ENCODE data around the gene FREM1.

Gene FREM1

DNA sequence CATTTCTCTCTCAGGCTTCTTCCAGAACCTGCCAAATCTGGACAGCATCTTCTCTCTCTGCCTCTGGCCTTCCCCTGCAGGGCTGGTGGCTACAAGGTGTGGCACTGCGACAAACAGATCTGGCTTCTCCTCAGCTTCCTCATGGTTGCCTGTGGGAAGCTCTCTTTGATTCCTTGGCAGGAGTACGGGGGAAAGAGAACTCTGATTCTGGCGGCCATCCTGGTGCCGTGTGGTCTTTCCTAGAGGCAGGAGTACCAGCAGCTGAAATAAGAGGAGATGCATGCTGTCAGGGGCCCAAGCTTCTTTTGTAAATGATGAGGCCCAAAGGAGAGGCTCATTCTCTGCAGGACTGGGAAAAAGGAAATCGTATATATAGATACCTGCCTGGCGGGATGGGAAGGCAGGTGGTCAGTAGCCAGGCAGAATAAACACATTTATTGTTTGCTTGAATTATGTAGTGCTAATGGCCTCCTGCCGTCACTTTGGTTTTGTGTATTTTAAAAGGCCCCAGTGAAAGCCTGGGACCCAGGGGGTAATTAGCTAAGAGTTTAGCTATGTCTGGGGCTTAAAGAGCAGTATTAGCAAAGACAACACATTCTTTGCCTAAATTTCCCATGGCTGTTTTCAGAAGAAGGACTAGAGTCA, 187.7 kb downstream of the FREM1 start, which contains the start of gene CER1:
Gene CER1, minus strand, starts transcription at position 343 of the 645 bp plus-strand sequence. Its CDS starts 61 bp downstream, at position 282.
- Mint-ChIP-seq H3K9me3 (no peaks in the 10 kb centered on the region), H3K36me3 (ENCODE audit: low read depth) (no peaks in the 10 kb centered on the region), H3K27me3 (peaks cover 17% of the 10 kb centered on the region), H3K4me1 (ENCODE audit: low read depth) (no peaks in the 10 kb centered on the region), H3K4me3 (no peak within 1 kb of the TSS), H3K27ac (no peak within 1 kb of the TSS)
- DNase-seq: no peak

DNA sequence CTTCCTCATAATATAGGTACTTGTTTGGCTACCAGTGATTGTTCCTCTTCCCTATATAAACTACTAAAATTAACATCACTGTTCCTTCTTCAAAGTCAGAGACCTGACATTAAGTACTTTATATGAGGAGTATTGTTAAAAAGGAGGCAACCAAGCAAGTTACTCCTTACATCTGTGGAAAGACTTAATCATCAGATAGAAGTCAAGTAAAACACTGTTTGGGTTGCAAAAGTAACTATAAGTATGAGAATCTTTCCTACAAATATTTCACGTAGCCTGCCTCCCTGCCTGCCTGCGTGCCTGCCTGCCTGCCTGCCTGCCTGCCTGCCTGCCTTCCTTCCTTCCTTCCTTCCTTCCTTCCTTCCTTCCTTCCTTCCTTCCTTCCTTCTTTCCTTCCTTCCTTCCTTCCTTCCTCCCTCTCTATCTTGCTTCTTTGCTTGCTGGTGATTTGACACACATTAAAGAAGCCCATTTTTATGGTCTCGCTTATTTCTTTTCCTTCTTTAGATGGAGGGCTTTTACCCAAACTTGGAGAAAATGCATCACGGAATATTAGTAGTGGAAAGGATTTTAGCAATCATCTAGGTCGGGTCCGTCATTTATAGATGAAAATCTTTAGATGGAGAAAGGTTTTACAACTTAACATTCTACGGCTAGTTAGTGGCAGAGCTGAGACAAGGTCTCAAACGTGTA, 190.9 kb downstream of the FREM1 start:
- Mint-ChIP-seq H3K36me3 (ENCODE audit: low read depth) (no peaks in the 10 kb centered on the region), H3K27me3 (peaks cover 23% of the 10 kb centered on the region), H3K4me1 (ENCODE audit: low read depth) (no peaks in the 10 kb centered on the region)

DNA sequence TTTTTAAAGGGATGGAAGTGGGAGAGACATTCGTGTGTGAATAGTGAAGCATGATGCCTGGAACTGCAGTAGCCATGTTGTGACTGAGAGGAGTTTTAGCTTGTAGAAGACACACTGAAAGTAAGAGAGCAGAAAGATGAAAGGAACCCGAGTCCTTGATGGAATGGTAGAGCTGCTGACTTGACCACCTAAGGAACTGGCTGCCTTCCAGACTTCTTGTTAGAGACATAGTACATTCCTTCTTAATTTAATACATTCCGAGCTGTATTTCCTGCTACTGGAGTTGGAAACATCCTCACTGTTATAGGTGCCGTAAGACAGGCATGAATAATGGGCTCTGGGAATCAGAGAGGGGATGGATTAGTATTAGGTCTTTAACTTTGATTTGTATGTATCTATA, 195.1 kb downstream of the FREM1 start:
- Mint-ChIP-seq H3K36me3 (ENCODE audit: low read depth) (no peaks in the 10 kb centered on the region), H3K9me3 (peaks cover 2% of the 10 kb centered on the region), H3K4me3 (no peak overlapping the region), H3K4me1 (ENCODE audit: low read depth) (no peaks in the 10 kb centered on the region), H3K27me3 (peaks cover 31% of the 10 kb centered on the region), H3K27ac (no peak overlapping the region)
- DNase-seq: no peak

More for the DNA sequence above, 190.9 kb downstream of the FREM1 start:
- H3K4me3 Mint-ChIP-seq: no peak overlapping the region
- no peak overlapping the region for H3K27ac Mint-ChIP-seq
- no peaks in the 10 kb centered on the region for H3K9me3 Mint-ChIP-seq
- DNase-seq: no peak

DNA sequence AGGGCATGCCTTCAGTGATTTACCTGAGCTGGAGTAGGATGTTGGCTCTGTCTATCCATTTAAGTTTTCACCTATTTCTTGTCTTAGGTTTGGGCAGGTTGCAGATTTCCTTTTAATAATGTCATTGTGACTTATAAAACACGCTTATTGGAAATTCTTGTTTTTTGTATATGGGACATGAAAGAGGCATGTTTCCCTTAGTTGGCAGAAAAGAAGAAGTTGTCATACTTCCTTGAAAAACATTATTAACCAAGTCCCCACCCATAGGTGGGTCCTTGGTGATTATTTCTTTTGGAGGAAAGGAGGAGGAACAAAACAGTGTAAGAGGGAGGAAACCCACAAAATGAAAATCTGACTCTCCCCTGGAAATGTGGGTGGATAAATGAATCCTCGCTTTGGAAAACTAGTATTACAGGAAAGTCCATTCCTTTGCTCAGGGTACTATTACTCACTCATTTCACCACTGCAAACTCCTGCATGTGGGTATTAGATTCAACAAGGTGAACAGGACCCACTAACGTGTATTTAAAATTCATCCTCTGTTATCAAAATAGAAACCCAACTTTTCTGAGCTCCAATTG, 197.0 kb downstream of the FREM1 start:
- Mint-ChIP-seq H3K36me3 (ENCODE audit: low read depth) (no peaks in the 10 kb centered on the region), H3K4me1 (ENCODE audit: low read depth) (no peaks in the 10 kb centered on the region), H3K27me3 (peaks cover 33% of the 10 kb centered on the region), H3K4me3 (no peak overlapping the region), H3K9me3 (peaks cover 7% of the 10 kb centered on the region), H3K27ac (no peak overlapping the region)
- DNase-seq: no peak

DNA sequence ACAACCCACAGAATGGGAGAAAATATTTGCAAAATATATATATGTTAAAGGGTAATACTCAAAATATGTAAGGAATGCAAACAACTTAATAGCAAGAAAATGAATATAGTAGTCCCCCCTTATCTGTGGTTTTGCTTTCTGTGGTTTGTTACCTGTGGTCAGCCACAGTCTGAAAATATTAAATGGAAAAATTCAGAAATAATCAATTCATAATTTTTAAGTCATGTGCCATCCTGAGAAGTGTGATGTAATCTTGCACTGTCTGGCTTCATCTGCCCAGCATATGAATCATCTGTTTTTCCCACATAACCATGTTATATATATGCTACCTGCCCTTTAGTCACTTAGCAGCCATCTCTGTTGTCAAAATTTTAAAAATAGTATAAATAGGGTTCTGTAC, 199.4 kb downstream of the FREM1 start:
- no peaks in the 10 kb centered on the region for H3K36me3 Mint-ChIP-seq (ENCODE audit: low read depth)
- no peak for DNase-seq
- peaks cover 17% of the 10 kb centered on the region for H3K9me3 Mint-ChIP-seq
- H3K27me3 Mint-ChIP-seq: peaks cover 41% of the 10 kb centered on the region
- no peak overlapping the region for H3K4me3 Mint-ChIP-seq
- no peak overlapping the region for H3K27ac Mint-ChIP-seq
- no peaks in the 10 kb centered on the region for H3K4me1 Mint-ChIP-seq (ENCODE audit: low read depth)

DNA sequence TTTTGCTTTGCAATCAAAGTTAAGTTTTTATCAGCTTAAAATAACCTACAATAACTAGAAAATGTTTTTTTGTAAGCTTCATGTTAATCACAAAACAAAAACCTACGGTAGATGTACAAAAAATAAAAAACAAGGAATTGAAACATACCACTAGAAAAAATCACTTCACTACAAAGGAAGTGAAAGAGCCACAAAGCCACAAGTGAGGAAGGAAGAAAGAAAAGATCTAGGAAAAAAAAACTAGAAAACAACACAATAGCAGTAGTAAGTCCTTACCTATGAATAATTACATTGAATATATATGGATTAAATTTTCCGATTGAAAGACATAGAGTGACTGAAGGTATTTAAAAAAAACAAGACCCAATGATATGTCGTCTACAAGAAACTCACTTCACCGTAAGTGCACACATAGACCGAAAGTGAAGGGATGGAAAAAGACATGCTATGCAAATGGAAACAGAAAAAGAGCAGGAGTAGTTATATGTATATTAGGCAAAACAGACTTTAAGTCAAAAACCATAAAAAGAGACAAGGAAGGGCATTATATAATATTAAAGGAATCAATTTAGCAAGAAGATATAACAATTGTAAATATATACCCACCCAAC, 203.6 kb downstream of the FREM1 start:
- no peaks in the 10 kb centered on the region for H3K4me1 Mint-ChIP-seq (ENCODE audit: low read depth)
- DNase-seq: no peak
- H3K36me3 Mint-ChIP-seq (ENCODE audit: low read depth): no peaks in the 10 kb centered on the region
- H3K27ac Mint-ChIP-seq: no peak overlapping the region
- peaks cover 32% of the 10 kb centered on the region for H3K9me3 Mint-ChIP-seq
- peaks cover 21% of the 10 kb centered on the region for H3K27me3 Mint-ChIP-seq
- H3K4me3 Mint-ChIP-seq: no peak overlapping the region

DNA sequence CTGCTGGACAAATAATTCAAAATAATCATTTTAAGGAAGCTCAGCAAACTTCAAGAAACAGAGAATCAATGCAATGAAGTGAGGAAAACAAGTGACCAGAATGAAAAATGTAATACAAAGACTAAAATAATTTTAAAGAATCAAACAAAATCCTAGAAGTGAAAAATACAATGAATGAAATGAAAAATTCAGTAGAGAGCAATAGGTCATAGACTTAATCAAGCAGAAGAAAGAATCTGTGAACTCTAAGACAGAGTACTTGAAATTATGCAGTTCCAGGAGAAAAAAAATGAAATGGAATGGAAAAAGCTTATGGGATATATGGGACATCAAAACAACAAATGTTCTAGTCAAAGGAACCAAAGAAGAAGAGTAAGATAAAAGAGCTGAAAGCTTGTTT, 205.1 kb downstream of the FREM1 start:
- H3K4me3 Mint-ChIP-seq: no peak overlapping the region
- peaks cover 29% of the 10 kb centered on the region for H3K9me3 Mint-ChIP-seq
- no peaks in the 10 kb centered on the region for H3K36me3 Mint-ChIP-seq (ENCODE audit: low read depth)
- H3K27ac Mint-ChIP-seq: no peak overlapping the region
- DNase-seq: no peak
- H3K27me3 Mint-ChIP-seq: peaks cover 15% of the 10 kb centered on the region
- H3K4me1 Mint-ChIP-seq (ENCODE audit: low read depth): no peaks in the 10 kb centered on the region

DNA sequence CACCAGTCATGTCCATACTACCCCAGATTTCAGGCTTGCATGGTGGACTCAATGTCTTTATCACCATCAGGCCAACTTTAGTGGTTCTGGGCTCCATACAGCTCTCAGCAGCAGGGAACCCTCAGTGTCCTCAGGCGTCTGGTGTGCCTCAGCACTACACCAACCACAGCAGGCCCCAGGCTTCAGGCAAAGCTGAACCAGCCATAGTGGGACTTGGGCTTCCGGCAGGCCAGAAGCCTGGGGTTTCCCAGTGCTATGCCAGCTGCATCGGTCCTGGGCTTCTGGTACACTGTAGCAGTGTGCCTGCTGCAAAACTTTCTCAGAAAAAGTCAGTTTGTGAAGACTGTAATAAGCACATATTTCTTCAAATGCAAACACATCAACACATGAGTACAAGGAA, 205.9 kb downstream of the FREM1 start:
- H3K9me3 Mint-ChIP-seq: peaks cover 28% of the 10 kb centered on the region
- no peak for DNase-seq
- H3K27me3 Mint-ChIP-seq: peaks cover 15% of the 10 kb centered on the region
- no peaks in the 10 kb centered on the region for H3K4me1 Mint-ChIP-seq (ENCODE audit: low read depth)
- no peak overlapping the region for H3K27ac Mint-ChIP-seq
- H3K36me3 Mint-ChIP-seq (ENCODE audit: low read depth): no peaks in the 10 kb centered on the region
- no peak overlapping the region for H3K4me3 Mint-ChIP-seq

DNA sequence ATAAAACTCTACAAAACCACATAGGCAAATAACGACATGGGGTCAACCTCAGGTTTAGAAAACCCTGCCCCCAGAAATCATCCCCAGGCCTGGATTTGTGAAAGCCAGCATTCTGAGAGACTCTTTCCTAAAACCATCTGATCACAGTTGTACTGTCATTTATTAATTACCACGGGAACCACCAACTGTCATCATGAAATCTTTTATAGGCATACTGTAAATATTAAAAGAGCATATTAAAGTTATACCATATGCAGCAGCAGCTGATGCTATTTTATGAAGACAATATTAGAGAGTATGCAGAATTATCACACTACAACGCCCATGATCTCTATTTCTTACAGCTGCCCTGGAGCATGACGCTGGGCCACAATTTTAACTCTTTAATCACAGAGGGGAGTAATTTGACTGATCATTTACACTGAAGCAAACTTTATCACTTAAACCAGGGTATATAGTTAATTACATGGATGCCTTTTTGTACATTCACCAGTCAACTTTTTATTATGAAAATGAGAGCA, 208.0 kb downstream of the FREM1 start:
- Mint-ChIP-seq H3K4me3 (no peak overlapping the region), H3K27ac (no peak overlapping the region), H3K4me1 (ENCODE audit: low read depth) (no peaks in the 10 kb centered on the region), H3K9me3 (peaks cover 21% of the 10 kb centered on the region), H3K27me3 (peaks cover 6% of the 10 kb centered on the region), H3K36me3 (ENCODE audit: low read depth) (no peaks in the 10 kb centered on the region)
- no peak for DNase-seq

DNA sequence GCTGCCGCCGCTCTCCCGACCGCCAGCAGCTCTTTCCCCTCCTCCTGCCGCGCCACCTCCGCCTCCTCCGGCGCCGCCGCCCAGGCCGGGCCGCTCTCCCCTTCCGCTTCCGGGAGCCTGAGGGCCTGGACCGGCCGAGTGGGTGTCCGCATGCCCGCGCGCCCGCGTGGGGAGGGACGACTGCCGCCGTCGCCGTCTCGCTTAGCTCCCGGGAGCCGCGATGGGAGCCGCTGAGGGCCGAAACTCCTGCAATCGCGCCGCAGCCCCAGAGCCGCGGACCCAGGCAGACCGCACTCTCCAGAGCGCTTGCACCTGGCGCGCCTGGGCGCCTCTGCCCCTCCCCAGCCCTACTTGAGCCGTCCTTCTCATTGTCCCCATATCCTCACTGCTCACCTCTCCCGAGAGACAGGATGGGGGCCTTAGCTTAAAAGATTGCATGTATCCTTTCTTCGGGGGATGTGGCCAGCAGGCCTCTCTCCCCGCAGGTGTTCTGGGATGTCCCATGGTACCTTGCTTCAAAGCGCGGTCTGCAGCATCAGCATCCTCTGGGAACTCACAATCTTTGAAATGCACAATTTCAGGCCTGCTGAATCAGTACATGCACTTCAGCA, 216.9 kb downstream of the FREM1 start, which contains the start of gene ZDHHC21:
Gene ZDHHC21, minus strand, starts transcription at position 182 of the 611 bp plus-strand sequence. CDS start 19,092 bp downstream, outside the sequence.
- Mint-ChIP-seq H3K4me1 (ENCODE audit: low read depth) (peaks cover 39% of the 10 kb centered on the region), H3K27me3 (peaks cover 3% of the 10 kb centered on the region), H3K9me3 (no peaks in the 10 kb centered on the region), H3K36me3 (ENCODE audit: low read depth) (peaks cover 22% of the 10 kb centered on the region), H3K4me3 (peak within 1 kb of the TSS; percentile 85), H3K27ac (peak within 1 kb of the TSS; percentile 93)
- DNase-seq: peak; percentile 82

DNA sequence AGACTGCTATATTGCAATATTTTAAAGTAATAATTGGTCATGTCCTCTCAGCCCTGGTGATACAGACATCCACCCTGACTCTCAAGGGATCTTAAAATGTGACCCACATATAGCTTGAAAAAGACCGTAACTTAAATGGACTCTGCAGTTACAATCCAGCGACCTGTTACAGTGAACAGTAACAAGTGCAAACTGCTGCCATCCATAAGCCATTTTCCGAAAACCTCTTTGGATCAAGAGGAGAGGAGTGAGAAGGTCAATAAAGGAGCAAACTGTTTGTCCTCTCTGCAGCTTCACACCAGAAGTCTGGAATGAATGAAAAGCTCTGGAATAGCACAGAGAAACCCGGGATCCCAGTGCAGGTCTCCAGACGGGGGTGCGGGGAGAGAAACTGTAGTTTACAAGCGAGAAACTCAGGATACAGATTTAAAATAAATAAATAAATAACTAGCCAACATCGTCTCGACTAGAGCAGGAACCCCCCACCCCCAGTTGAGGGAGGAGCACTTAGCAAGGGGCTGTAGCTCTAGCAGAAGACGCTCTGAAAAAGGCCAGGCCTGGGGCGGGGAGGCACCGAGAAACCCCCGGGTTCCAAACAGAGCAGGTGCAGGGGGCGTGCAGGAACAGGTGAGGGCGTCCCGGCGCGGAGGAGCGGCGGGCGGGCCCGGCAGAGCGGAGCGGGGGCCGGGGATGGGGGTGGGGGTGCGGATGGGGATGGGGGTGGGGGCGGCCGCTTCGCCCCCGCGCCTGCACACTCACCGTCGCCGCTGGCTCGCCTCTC, 217.6 kb downstream of the FREM1 start:
- DNase-seq: no peak
- Mint-ChIP-seq H3K27ac (peak overlapping the region; percentile 93), H3K9me3 (no peaks in the 10 kb centered on the region), H3K36me3 (ENCODE audit: low read depth) (peaks cover 29% of the 10 kb centered on the region), H3K27me3 (peaks cover 3% of the 10 kb centered on the region), H3K4me3 (peak overlapping the region; percentile 85), H3K4me1 (ENCODE audit: low read depth) (peaks cover 42% of the 10 kb centered on the region)

DNA sequence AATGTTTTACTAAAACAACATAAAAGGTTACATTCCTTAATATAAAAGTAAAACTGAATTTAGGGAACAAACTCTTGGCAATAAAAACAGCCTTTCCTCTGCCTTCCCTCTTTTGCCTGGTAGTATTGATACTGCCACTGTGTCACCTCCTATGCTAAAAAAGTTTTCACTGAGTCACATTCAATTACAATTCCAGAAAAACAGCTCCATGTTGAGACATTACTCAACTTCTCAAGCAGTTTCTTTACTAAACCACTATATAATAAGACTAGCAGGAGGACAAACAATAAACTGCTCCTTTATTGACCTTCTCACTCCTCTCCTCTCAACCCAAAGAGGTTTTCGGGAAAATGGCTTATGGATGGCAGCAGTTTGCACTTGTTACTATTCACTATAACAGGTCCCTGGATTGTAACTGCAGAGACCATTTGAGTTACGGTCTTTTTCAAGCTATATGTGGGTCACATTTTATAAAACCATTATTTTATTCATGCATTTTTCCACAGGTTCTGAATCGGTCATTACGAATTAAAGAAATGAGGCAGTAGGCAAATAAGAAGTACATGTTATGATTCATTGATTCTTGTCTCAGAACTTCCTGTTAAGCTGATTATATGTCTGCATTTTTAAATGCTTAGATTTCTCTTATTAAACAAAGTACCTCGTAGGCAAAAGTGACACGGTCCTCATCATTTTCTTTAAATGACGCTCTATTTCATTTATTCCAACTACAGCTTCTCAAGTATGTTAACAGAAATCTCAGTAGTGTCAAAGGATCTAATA, 219.1 kb downstream of the FREM1 start:
- peaks cover 43% of the 10 kb centered on the region for H3K36me3 Mint-ChIP-seq (ENCODE audit: low read depth)
- no peaks in the 10 kb centered on the region for H3K27me3 Mint-ChIP-seq
- no peaks in the 10 kb centered on the region for H3K9me3 Mint-ChIP-seq
- DNase-seq: no peak
- H3K4me1 Mint-ChIP-seq (ENCODE audit: low read depth): peaks cover 42% of the 10 kb centered on the region
- H3K27ac Mint-ChIP-seq: no peak overlapping the region
- H3K4me3 Mint-ChIP-seq: peak overlapping the region; percentile 11

DNA sequence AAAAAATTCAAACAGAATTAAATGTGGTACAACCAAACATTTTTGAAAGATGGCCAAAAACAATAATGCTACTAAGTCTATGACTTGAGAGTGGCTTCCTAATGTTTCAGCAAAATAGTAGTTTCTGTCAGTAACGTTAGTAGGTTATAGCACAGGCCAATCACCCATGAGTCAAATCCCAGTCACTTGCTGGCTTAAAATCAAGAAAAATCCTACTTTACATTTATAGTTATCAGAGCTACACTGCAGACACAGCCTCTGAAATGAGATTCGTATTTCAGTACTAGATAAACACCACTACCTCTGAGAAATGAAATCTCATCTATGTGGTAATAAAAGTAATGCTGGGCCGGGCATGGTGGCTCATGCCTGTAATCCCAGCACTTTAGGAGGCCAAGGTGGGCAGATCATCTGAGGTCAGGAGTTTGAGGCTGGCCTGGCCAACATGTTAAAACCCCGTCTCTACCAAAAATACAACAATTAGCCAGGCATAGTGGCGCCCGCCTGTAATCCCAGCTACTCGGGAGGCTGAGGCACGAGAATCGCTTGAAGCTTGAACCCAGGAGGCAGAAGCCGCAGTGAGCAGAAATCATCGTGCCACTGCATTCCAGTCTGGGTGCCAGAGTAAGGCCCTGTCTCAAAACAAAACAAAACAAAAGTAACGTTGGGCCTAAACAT, 223.0 kb downstream of the FREM1 start:
- H3K27ac Mint-ChIP-seq: no peak overlapping the region
- H3K36me3 Mint-ChIP-seq (ENCODE audit: low read depth): peaks cover 62% of the 10 kb centered on the region
- DNase-seq: no peak
- no peaks in the 10 kb centered on the region for H3K27me3 Mint-ChIP-seq
- H3K9me3 Mint-ChIP-seq: no peaks in the 10 kb centered on the region
- H3K4me1 Mint-ChIP-seq (ENCODE audit: low read depth): peaks cover 34% of the 10 kb centered on the region
- no peak overlapping the region for H3K4me3 Mint-ChIP-seq
